NCI-H2107 treated with DMSO at 0.1 percent for 48 hours (cell line): ENCODE measurements around the gene STK32B.
A peak's percentile ranks its signal among the peaks of the same experiment; 100 is the strongest.

Source experiments
- DNase-seq: peaks from one replicate; lab custom pipeline; 2025; ENCODE audit not compliant: unreplicated experiment; lab: John Stamatoyannopoulos, UW

STK32B gene

DNA sequence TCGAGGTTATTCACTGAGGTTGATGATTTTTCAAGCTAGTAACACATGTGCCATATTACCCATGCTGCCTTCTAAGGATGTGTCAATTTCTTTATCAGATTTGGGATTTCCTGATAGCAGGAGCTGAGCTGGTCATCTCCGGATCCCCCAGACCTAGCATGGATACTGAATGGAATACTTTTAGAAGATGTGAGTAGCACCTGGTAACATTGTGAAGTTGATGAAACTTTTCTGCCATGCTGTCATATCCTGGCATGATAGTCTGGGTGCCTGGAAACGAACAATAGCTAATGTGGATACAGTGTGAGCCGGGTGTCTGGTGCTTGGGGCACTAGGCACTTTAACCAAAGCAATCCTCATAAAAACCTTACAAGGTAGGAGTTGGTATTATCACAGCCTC lies 21.1 kb upstream of the STK32B start:
- DNase-seq: no peak

DNA sequence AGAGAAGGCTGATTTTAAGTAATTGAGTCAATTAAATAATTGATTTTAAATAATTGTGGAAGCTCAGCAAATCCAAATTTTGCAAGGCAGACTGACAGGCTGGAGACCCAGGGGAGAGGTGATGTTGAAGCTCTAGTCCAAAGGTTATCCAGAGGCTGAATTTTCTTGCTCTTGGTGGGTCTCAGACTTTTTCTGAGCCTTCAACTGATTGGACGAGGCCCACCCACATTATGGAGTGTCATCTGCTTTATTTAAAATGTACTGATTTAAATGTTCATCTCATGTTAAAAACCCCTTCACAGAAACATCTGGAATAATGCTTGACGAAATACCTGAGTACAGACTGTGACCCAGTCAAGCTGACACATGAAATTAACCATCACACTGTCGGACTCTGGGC lies 20.4 kb upstream of the STK32B start:
- no peak for DNase-seq

GRCh38 chr4:5032813-5033212 lies 18.5 kb upstream of the STK32B start:
- no peak for DNase-seq

GRCh38 chr4:5033281-5033841 lies 17.9 kb upstream of the STK32B start:
- DNase-seq: no peak

- no peak for DNase-seq
These were observed 17.1 kb upstream of the STK32B start for GRCh38 chr4:5034206-5034605.

GRCh38 chr4:5036239-5036638 lies 15.0 kb upstream of the STK32B start:
- DNase-seq: no peak

GRCh38 chr4:5037553-5038551 lies 13.4 kb upstream of the STK32B start:
- no peak for DNase-seq

DNA sequence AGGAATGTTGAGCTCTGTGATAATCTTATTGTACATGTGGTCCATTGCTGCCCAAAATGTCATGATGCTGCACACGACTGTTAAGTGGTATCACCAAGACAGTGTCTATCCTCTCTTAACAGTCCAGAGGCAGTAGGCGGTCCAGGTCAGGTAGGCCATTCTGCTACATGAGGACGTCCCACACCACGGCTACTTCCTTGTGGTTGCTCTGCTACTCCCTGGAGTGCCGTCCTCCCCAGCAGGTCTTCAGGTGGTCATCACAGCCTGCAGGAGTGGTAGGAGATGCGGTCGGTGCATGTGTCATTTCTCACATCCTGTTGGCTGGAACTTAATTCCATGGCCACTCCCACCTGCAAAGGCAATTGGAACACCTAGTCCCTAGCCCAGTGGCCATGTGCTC lies 11.5 kb upstream of the STK32B start:
- DNase-seq: no peak

DNA sequence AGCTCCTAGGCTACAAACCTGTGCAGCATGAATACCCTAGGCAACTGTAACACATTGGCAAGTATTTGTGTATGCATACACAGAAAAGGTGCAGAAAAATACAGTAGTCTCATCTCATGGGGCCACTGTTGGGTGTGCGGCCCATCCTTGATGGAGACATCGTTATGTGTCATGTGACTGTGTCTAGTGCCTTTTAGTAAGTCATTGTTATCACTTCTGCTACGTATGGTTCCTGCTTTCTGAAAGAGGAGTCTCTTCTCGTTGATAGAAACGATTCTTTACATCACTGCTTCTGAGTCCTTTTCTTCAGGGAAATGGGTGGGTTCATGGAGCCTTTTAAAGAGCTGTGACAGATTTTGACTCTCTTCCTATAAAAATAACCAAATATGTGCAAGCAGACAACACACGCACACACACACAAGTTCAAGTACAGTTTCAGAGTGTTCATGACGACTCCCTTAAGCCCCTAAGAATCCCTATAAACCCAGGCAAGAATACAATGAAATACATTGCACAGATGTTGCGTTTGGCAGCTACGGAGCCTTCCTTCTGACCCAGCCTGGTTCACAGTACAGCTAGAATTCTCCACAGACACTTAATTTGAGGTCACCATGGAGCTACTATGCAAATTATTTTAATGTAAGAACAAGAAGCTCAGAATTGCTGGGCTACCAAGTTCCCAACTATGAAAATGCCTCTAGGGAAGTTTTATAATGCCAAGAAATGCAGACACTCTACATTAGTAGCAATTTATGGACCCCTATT lies 10.2 kb upstream of the STK32B start:
- no peak for DNase-seq

DNA sequence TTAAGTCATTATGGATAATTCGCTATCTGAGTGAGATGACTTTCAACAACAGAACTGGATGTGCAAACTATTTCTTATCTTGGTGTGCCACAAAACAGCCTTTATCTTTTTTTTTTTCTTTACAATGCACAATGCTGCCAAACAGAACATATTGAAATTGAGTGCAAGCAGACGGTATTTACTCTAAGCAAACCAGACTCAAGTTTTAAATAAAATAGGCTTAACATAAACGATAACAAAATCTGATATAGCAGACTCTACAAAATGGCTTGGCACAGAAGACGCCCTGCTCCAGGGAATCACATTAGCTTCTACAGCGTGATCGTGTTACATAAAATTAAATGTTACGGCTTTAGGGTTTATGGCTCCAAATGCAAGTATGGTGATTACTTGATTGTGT lies 9.6 kb upstream of the STK32B start:
- DNase-seq: no peak

GRCh38 chr4:5043579-5043978 lies 7.7 kb upstream of the STK32B start:
- no peak for DNase-seq

- DNase-seq: no peak
These were observed 6.9 kb upstream of the STK32B start for GRCh38 chr4:5044341-5044740.

- DNase-seq: no peak
These were observed 6.2 kb upstream of the STK32B start for GRCh38 chr4:5045097-5045496.

DNA sequence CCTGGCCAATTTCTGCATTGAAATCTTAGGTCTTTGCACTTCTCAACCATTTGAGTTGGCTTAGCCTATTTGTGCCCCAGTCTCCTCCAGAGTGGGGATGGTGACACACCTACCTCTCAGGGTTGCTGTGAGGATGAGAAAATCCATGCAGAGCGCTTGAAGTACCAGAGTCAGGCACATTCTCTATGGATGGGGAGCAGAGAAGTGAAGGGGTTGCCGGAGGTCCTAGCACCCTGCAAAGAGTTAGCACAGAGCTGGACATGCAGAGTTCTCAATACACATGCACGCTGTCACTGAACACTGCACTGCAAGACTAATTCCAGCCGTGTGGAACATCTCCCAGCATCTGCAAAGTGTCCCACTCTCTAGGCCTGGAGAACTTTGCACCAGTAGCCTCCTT lies 2.6 kb upstream of the STK32B start:
- DNase-seq: no peak

DNA sequence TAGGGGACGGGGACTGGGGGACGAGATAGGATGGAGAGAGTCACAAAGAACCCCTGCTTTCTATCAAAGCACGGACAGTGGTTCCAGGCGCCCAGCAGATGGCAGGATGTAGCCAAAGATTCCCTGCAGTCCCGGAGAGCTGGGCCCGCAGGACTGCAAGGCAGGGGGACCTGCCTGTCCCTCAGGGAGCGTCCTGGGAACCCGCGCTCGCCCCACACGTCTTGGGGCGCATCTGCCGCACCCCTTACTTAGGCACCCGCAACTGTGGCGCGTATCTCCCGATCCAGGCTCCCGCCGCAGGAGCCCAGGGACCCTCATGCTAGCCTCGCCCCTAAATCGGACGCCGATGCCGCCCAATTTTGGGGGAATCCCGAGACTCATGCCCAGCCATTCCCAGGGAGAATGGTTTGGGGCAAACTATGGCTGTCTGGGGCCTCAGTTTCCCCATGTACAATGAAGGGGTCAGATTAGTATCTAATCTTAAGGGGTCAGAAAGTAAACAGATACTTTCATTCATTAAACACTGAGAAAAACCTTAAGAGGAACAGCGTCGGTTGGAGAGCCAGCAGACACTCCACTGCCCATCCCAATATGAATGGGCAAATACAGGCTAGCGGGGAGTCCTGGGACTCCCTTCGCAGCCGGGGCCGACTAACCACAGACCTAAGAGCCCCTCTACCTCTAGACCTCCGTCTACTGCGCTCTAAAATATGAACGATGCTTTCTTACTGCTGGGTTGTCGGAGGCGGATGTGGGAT lies 581 bp upstream of the STK32B start:
- peak; percentile 1 for DNase-seq

DNA sequence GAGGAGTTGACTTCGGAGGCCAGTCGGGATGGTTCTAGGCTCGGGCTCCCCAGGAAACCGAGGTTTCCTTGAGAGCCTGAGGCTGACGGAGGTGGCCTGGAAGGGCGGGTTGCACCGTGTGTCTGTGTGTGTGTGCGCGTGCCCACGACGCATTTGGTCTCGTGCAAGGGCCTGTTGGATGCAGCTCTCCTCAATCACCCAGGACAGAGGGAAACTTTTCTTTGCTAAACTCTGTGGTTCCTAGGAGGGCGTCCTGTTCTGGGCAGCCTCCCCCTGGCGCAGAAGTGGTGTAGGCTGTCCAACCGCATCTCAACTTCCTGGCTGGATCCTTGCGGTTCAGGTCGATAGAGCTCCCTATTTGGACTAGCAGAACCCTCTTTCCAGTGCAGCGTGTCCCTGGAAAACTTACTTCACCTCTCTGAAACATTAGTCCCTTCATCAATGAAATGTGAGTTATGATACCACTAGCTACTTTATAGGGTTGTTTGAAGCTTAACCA lies 973 bp downstream of the STK32B start:
- no peak for DNase-seq

- no peak for DNase-seq
These were observed 1.6 kb downstream of the STK32B start for GRCh38 chr4:5052726-5053425.

DNA sequence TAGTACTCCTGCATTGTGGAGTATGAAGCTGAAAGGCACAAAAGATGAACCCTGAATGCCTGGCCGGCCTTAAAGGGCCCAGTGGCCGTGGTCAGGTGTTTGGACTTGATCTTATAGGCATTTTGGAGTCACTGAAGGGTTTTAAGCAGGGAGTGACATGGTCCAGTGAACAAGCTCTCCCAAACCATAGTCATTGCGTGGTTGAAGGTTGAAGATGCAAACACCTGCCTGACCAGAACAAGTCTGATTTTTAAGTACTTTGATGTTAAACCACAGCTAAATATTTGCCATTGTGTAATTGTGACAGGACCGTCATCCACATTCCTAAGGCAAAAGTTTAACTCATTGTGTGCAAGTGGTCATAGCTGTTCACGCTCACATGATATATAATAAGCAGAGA lies 3.3 kb downstream of the STK32B start:
- no peak for DNase-seq

- no peak for DNase-seq
These were observed 4.1 kb downstream of the STK32B start for GRCh38 chr4:5055411-5055810.

DNA sequence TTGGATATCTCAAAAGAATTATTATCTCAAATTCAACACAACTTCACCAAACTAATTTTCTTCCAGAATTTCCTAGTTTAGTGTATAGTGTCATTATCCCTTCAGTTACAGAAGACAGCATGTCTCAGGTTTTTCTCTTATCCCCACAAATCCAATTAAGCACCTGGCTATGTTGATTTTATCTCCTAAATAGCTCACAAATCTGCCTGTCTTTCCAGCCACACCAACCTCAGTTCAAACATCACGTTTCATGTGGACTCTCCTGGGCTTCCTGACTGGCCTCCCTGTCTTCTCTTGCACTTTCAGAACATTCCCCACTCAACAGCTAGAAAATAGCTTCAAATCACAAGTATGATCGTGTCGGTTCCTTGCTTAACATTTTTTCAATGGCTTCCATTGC lies 14.8 kb downstream of the STK32B start:
- no peak for DNase-seq
